Measurements from ENCODE around the gene ZNF506. TPM values are rescaled to one million over a fixed set of nuclear protein-coding genes. Genes with fewer than 3 reads are reported as not detected.

Gene ZNF506
- polyA plus RNA-seq (2012; ENCODE audit: insufficient read length, low read depth): 1.8 TPM

DNA sequence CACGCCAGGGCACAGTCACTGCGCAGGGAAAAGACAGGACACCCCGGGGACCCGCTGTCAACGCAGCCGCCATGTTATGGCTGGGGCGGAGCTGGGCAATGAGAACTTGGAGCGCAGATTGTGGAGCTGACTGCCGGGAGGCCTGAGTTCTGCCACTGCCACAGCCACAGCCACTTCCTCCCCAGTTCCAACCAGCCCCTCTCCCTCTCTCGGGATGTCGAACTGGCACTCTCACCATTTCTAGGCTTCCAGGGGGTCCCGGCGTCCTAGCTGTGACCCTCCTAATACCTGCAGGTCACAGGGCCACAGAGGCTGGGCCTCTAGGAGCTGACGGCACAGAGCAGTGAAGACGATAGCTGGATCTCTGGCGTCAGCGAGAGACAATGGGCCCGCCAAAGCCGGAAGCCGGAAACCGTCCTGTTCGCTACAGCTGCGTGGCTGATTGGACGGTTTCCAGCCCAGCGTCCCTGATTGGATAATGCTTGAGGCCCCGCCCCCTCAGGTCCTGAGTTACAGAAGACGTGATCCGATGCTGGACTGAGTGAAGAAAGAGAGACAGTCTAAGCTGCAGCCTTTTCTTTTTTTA lies at the start of gene ZNF506:
Gene ZNF506 (minus strand): TSS at position 385 of the 586 bp plus-strand sequence. CDS start 147 bp downstream, at position 238.
- TF ChIP-seq, protein P1, sequence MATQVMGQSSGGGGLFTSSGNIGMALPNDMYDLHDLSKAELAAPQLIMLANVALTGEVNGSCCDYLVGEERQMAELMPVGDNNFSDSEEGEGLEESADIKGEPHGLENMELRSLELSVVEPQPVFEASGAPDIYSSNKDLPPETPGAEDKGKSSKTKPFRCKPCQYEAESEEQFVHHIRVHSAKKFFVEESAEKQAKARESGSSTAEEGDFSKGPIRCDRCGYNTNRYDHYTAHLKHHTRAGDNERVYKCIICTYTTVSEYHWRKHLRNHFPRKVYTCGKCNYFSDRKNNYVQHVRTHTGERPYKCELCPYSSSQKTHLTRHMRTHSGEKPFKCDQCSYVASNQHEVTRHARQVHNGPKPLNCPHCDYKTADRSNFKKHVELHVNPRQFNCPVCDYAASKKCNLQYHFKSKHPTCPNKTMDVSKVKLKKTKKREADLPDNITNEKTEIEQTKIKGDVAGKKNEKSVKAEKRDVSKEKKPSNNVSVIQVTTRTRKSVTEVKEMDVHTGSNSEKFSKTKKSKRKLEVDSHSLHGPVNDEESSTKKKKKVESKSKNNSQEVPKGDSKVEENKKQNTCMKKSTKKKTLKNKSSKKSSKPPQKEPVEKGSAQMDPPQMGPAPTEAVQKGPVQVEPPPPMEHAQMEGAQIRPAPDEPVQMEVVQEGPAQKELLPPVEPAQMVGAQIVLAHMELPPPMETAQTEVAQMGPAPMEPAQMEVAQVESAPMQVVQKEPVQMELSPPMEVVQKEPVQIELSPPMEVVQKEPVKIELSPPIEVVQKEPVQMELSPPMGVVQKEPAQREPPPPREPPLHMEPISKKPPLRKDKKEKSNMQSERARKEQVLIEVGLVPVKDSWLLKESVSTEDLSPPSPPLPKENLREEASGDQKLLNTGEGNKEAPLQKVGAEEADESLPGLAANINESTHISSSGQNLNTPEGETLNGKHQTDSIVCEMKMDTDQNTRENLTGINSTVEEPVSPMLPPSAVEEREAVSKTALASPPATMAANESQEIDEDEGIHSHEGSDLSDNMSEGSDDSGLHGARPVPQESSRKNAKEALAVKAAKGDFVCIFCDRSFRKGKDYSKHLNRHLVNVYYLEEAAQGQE (IDR thresholded peaks at IDR 0.05; ENCODE audit: insufficient read depth in 1 of 2, low read depth in 2 of 2, low read length in 2 of 2): no peak
- TF ChIP-seq SIN3A (IDR thresholded peaks at IDR 0.05; ENCODE audit: borderline replicate concordance, insufficient read depth, low read length): no peak; the same call in 1 of the 2 replicates
- TF ChIP-seq TAF1 (IDR thresholded peaks at IDR 0.05; ENCODE audit: borderline replicate concordance, insufficient read depth, low read length): peak; percentile 75; the same call in 1 of the 2 replicates
- no peak for TF ChIP-seq FOXP2 (optimal IDR thresholded peaks at IDR 0.05; ENCODE audit: borderline replicate concordance, extremely low read depth, extremely low read length, insufficient read depth)
- TF ChIP-seq POLR2AphosphoS5 (IDR thresholded peaks at IDR 0.05; ENCODE audit: low read depth, low read length): peak; percentile 93

GRCh38 chr19:19866611-19867248 lies 45.2 kb upstream of the ZNF506 start:
- no peak; the same call in 1 of the 2 replicates for TF ChIP-seq POLR2AphosphoS5 (IDR thresholded peaks at IDR 0.05; ENCODE audit: low read depth, low read length)
- no peak for TF ChIP-seq FOXP2 (optimal IDR thresholded peaks at IDR 0.05; ENCODE audit: borderline replicate concordance, extremely low read depth, extremely low read length, insufficient read depth)
- TF ChIP-seq, protein P1 (IDR thresholded peaks at IDR 0.05; ENCODE audit: insufficient read depth in 1 of 2, low read depth in 2 of 2, low read length in 2 of 2): no peak
- TF ChIP-seq SIN3A (IDR thresholded peaks at IDR 0.05; ENCODE audit: borderline replicate concordance, insufficient read depth, low read length): no peak
- TF ChIP-seq TAF1 (IDR thresholded peaks at IDR 0.05; ENCODE audit: borderline replicate concordance, insufficient read depth, low read length): no peak

- TF ChIP-seq FOXP2 (optimal IDR thresholded peaks at IDR 0.05; ENCODE audit: borderline replicate concordance, extremely low read depth, extremely low read length, insufficient read depth): no peak
- peak; percentile 97 for TF ChIP-seq TAF1 (IDR thresholded peaks at IDR 0.05; ENCODE audit: borderline replicate concordance, insufficient read depth, low read length)
- TF ChIP-seq, protein P1 (IDR thresholded peaks at IDR 0.05; ENCODE audit: insufficient read depth in 1 of 2, low read depth in 2 of 2, low read length in 2 of 2): no peak
- TF ChIP-seq POLR2AphosphoS5 (IDR thresholded peaks at IDR 0.05; ENCODE audit: low read depth, low read length): peak; percentile 98
- 0 out of 2 replicates have a peak, but pooled peaks have one; percentile 16 for TF ChIP-seq SIN3A (IDR thresholded peaks at IDR 0.05; ENCODE audit: borderline replicate concordance, insufficient read depth, low read length)
Observed at GRCh38 chr19:19865750-19866610, 44.4 kb upstream of the ZNF506 start, which contains the start of gene ZNF253. ZNF253 (plus strand) TSS chr19:19865882; CDS start chr19:19865997, 115 bp downstream.

- TF ChIP-seq SIN3A (IDR thresholded peaks at IDR 0.05; ENCODE audit: borderline replicate concordance, insufficient read depth, low read length) (no peak), FOXP2 (optimal IDR thresholded peaks at IDR 0.05; ENCODE audit: borderline replicate concordance, extremely low read depth, extremely low read length, insufficient read depth) (no peak), POLR2AphosphoS5 (IDR thresholded peaks at IDR 0.05; ENCODE audit: low read depth, low read length) (no peak), TAF1 (IDR thresholded peaks at IDR 0.05; ENCODE audit: borderline replicate concordance, insufficient read depth, low read length) (no peak)
- TF ChIP-seq, protein P1 (IDR thresholded peaks at IDR 0.05; ENCODE audit: insufficient read depth in 1 of 2, low read depth in 2 of 2, low read length in 2 of 2): no peak
Observed at GRCh38 chr19:19860756-19861390, 39.3 kb upstream of the ZNF506 start.
